HTR-8/SVneo (cell line): Measurements from ENCODE around the gene HELT.

Experiments used
- DNase-seq: peaks from one replicate; pipeline ENCODE4 v3.0.0; 2011; ENCODE audit warnings: low spot score, mixed read lengths; ENCODE audit not compliant: insufficient read length
- FAIRE-seq: peaks from 2 replicates; lab custom pipeline; 2011; peaks lifted over from hg19 to GRCh38; lab: Jason Lieb, UNC

HELT gene

GRCh38 chr4:185002784-185003183 is 15.5 kb upstream of the HELT start:
- FAIRE-seq, result no peak
- DNase-seq, result no peak

GRCh38 chr4:185003596-185004351 is 14.5 kb upstream of the HELT start:
- no peak for DNase-seq
- no peak for FAIRE-seq

GRCh38 chr4:185004562-185005218 is 13.6 kb upstream of the HELT start:
- DNase-seq (no peak), FAIRE-seq (no peak)

- peak; percentile 88 for FAIRE-seq
- DNase-seq, result peak; percentile 80
Observed at GRCh38 chr4:185005219-185005819, 13.0 kb upstream of the HELT start.

- FAIRE-seq, result peak; percentile 80
- DNase-seq, result peak; percentile 64
Observed at GRCh38 chr4:185011408-185011807, 6.9 kb upstream of the HELT start.

GRCh38 chr4:185013417-185014125 is 4.7 kb upstream of the HELT start:
- DNase-seq (no peak), FAIRE-seq (no peak)

GRCh38 chr4:185015108-185015507 is 3.2 kb upstream of the HELT start:
- FAIRE-seq, result no peak
- no peak for DNase-seq

- no peak for FAIRE-seq
- no peak for DNase-seq
Observed at GRCh38 chr4:185016101-185016940, 2.0 kb upstream of the HELT start.

GRCh38 chr4:185016946-185017758 is 1.1 kb upstream of the HELT start:
- DNase-seq (no peak), FAIRE-seq (no peak)

GRCh38 chr4:185018834-185019455 is 655 bp downstream of the HELT start:
- FAIRE-seq (no peak), DNase-seq (no peak)

GRCh38 chr4:185019456-185020292 is 1.4 kb downstream of the HELT start:
- no peak for DNase-seq

GRCh38 chr4:185020293-185020808 is 2.1 kb downstream of the HELT start:
- FAIRE-seq (no peak), DNase-seq (no peak)

More at GRCh38 chr4:185019456-185020292, 1.4 kb downstream of the HELT start:
- FAIRE-seq, result no peak

GRCh38 chr4:185020863-185021761 is 2.8 kb downstream of the HELT start:
- DNase-seq, result no peak
- no peak for FAIRE-seq

GRCh38 chr4:185023471-185023870 is 5.2 kb downstream of the HELT start:
- FAIRE-seq (no peak), DNase-seq (no peak)

- FAIRE-seq, result no peak
- DNase-seq, result no peak
Observed at GRCh38 chr4:185028625-185029024, 10.3 kb downstream of the HELT start.

- FAIRE-seq (no peak), DNase-seq (no peak)
Observed at GRCh38 chr4:185031611-185032010, 13.3 kb downstream of the HELT start.

GRCh38 chr4:185033072-185033471 is 14.8 kb downstream of the HELT start:
- no peak for DNase-seq
- no peak for FAIRE-seq
